HG03066 (cell line): Measurements from ENCODE around the gene DLGAP1.
"Not testable (repeated sequence)": the region's sequence is repeated elsewhere in the genome, so short reads cannot be mapped to it uniquely, and the experiment has no call there.

Source experiments
- ATAC-seq: cut with Tn5 transposase; IDR thresholded peaks from one replicate; pipeline ENCODE4 v1.9.1; 2021; ENCODE audit warnings: low read depth; ENCODE audit not compliant: unreplicated experiment

DLGAP1 gene

GRCh38 chr18:3495691-3496430, 959.2 kb downstream of the DLGAP1 start:
- ATAC-seq, result no peak

GRCh38 chr18:3494569-3494968, 960.5 kb downstream of the DLGAP1 start:
- no peak for ATAC-seq

- ATAC-seq, result no peak
Measured at GRCh38 chr18:3494245-3494526, 960.9 kb downstream of the DLGAP1 start.

GRCh38 chr18:3493501-3494244, 961.4 kb downstream of the DLGAP1 start:
- no peak for ATAC-seq

- no peak for ATAC-seq
Measured at GRCh38 chr18:3492721-3493120, 962.4 kb downstream of the DLGAP1 start.

- ATAC-seq, result no peak
Measured at GRCh38 chr18:3491981-3492555, 963.0 kb downstream of the DLGAP1 start.

- ATAC-seq, result no peak
Measured at GRCh38 chr18:3489462-3489861, 965.6 kb downstream of the DLGAP1 start.

- ATAC-seq, result no peak
Measured at GRCh38 chr18:3486512-3486911, 968.6 kb downstream of the DLGAP1 start.

DNA sequence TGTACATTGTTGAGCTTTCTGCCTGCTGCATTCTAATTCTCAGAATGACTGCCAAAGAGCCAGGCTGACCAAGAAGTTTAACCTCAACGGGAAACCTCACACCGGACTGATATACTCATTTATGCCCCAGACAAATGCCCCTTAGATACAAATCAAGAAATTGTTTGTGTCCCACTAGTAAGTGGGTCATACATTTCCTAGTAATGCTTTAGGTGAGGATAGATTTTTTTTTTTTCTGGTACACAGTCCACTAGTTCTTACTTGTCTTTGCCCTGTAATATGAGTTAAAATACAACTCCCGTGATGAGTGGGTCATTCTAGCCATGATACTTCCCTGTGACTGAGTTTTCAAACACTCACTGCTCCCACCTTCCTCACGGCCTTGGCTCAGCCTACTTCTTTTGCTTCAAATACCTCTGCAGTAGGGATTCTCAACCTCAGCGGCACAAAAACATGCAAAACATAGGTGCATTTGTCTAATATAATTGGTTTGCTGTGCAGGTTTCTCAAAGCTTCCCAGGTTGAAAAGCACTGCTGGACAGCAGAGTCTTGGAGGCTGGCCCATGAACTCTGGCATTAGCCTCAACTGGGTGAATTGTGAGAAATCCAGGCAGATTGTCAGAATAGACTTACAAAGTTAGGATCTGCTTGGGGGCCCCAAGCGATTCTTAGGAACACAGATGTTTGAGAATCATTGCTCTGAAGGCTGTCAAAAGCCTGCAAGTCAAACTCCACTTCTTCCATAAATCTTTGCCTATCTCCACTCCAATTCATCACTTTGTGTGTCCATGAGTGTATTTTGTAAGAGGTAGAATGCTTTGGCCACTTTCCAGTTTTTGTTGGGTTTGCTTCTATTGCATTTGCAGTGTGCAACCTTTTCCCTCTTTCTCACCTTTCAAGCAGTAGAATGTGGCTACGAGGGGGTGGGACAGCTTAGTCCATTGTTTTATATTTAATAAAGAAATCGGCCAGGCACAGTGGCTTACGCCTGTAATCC, 969.7 kb downstream of the DLGAP1 start:
- ATAC-seq, result no peak

GRCh38 chr18:3482258-3482657, 972.8 kb downstream of the DLGAP1 start:
- ATAC-seq, result no peak

DNA sequence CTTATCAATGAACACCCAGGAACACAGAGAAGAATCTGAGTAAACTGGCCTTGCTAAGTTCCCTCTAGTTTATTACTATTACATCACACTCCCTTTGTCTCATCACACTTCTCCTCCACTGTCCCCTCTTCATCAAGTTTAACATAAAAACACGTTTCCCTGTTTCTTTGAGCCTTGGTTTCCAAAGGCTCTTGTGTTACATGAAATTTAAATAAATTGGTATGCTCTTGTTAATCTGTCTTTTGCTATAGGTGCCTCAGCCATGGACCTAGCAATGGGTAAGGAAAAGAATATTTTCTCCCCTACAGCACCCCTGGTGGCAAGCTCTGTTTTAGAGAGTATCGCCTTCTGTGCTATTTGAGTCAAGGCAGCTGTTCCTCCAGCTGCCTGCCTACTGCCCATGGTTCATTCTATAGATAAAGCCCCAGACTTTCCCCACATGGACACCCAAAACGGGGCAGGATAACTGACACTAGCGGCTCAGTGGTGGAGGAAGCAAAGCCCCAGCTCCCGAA, 973.4 kb downstream of the DLGAP1 start:
- no peak for ATAC-seq

DNA sequence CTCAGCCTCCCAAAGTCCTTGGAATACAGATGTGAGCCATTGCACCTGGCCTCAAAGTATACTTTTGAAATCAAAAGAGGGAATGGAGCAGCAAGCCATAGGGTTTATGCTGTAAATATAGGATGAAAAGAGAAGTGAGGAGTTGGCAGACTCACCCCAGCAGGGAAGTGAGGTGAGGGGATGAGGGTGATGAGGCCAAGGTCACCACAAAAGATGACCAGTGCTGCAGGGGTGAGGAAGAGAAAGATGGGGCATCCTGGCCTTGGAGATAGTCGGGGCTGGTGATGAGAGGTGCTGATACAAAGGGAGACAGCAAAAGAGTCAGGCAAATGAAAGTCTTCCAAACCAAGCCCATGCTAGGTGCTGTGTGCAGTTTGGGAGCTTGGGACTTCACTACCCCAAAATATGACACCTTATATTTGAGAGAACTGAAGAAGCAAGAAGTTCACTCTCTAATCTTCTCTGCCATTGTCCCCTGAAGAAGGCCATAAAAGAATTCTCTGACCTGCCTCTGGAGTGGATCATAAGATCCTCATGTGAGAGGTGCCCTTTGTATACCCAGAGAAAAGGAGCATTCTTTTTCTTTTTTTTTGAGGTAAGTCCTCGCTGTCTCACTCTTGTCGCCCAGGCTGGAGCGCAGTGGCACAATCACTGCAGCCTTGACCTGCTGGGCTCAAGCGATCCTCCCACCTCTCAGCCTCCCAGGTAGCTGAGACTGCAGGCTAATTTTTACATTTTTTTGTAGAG, 974.1 kb downstream of the DLGAP1 start:
- no peak for ATAC-seq

GRCh38 chr18:3479978-3480509, 975.1 kb downstream of the DLGAP1 start:
- no peak for ATAC-seq

DNA sequence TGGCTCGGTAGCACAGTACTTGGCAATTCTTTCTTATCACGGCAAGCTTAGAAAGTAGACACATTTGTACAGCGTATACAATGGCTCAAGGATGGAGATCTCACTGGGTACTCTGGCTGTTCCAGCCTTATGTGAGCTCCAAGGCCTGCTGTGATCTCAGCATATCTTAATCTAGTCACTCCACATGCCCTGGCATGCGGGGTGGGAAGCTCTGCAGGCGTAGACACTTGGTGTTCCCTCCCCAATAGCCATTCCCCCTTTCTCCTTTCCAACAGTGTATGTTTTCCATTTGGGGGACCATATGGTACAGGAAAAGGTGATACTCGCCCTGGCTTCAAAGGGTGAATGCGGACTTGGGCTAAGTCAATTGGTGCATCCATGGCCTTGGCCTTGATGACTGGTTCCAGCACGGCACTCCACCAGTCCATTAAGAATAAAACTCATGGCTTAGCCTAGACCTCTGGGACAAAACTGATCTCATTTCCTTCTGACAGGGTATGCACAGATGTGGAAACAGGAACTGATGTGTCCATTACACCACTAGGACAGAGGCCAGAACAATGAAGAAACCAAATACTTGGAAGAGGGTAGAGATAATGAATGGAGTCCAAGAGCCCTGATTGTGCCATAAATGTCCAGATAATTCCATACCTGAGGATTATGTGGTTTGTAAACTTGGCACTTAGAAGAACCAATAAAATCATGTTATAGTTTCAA, 976.7 kb downstream of the DLGAP1 start:
- ATAC-seq, result no peak

DNA sequence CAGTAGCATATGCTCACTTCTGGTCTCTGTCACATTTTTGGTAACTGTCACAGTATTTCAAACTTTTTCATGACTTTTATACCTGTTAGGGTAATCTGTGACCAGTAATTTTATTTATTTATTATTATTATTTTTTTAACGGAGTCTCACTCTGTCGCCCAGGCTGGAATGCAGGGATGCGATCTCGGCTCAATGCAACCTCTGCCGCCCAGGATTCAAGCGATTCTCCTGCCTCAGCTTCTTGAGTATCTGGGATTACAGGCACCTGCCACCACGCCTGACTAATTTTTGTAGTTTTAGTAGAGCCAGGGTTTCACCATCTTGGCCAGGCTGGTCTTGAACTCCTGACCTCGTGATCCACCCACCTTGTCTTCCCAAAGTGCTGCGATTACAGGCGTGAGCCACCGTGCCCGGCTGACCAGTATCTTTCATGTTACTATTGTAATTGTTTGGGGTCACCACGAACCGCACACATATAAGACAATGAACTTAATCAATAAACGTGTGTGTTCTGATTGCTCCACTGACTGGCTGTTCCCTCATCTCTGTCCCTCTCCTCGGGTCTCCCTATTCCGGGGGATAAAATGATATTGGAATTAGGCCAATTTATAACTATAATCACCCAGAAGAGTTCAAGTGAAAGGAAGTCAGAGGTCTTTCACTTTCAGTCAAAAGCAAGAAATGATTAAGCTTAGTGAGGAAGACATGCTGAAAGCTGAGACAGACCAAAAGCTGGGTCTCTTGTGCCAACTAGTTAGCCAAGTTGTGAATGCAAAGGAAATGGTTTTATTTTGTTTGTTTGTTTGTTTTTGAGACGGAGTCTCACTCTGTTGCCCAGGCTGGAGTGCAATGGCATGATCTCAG, 982.2 kb downstream of the DLGAP1 start:
- no peak for ATAC-seq

GRCh38 chr18:3472121-3472520, 983.0 kb downstream of the DLGAP1 start:
- not testable (repeated sequence) for ATAC-seq

DNA sequence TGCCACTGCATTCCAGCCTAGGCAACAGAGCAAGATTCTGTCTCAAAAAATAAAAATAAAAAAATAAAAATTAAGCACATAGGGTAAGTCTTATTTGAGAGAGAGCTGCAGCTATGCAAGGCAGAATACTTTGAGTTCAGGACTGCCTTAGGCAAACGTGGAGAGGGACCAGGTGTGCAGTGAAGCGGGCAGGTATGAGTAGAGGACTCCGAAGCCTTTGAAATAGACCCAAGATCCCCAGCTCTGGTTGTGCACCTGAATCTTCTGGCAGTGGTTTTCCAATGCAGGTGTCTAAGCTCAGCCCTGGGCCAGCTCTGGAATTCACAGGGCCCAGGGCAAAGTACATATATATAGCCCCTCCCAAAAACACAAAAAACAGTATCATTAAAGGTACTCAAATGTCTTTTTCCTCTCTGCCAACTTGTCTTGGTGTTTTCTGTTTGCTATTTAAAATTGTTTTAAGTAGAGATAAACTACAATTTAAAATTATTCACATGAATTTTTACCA, 983.9 kb downstream of the DLGAP1 start:
- no peak for ATAC-seq

DNA sequence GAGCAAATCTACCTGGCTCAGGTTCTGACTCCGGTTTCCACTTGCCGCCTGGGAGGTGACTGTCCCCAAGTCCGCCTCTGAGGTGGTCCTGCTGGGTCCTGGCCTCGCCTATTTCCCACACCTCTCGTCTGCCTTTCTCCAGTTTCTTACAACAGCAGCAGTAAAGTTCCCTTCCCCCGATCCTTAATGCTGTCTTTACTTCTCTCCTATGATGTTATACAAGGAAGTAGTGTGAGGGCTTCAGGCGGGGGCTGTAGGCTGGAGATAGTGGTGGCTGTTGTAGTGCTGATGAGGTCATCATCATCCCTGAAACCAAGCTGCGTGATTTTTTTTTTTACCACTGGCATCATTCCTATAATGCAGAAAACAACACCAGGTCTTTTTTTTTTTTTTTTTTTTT, 986.3 kb downstream of the DLGAP1 start:
- ATAC-seq, result no peak
